GM18909 (cell line): ENCODE measurements around the gene GNAI3.

Experiments used
- ATAC-seq: cut with Tn5 transposase; IDR thresholded peaks from one replicate; pipeline ENCODE4 v1.9.1; 2021; ENCODE audit warnings: mild to moderate bottlenecking; ENCODE audit not compliant: unreplicated experiment, poor library complexity

Gene GNAI3

GRCh38 chr1:109632671-109633346, 84.4 kb downstream of the GNAI3 start:
- no peak for ATAC-seq

GRCh38 chr1:109634292-109634691, 85.9 kb downstream of the GNAI3 start:
- no peak for ATAC-seq

- no peak for ATAC-seq
Observed at GRCh38 chr1:109634771-109635750, 86.6 kb downstream of the GNAI3 start.

GRCh38 chr1:109635862-109636200, 87.4 kb downstream of the GNAI3 start:
- no peak for ATAC-seq

- ATAC-seq: no peak
Observed at GRCh38 chr1:109636201-109636952, 88.0 kb downstream of the GNAI3 start.

GRCh38 chr1:109637446-109637845, 89.0 kb downstream of the GNAI3 start:
- no peak for ATAC-seq

GRCh38 chr1:109639063-109639840, 90.8 kb downstream of the GNAI3 start:
- no peak for ATAC-seq

GRCh38 chr1:109639841-109640184, 91.4 kb downstream of the GNAI3 start:
- peak; percentile 2 for ATAC-seq

GRCh38 chr1:109640285-109640865, 92.0 kb downstream of the GNAI3 start:
- ATAC-seq: peak; percentile 58

- ATAC-seq: no peak
Observed at GRCh38 chr1:109641078-109641740, 92.8 kb downstream of the GNAI3 start.

- no peak for ATAC-seq
Observed at GRCh38 chr1:109641861-109642260, 93.4 kb downstream of the GNAI3 start.

- ATAC-seq: no peak
Observed at GRCh38 chr1:109642626-109643025, 94.2 kb downstream of the GNAI3 start.

- ATAC-seq: peak; percentile 83
Observed at GRCh38 chr1:109643385-109644230, 95.2 kb downstream of the GNAI3 start.

- no peak for ATAC-seq
Observed at GRCh38 chr1:109644670-109645069, 96.3 kb downstream of the GNAI3 start.

GRCh38 chr1:109649491-109649914, 101.1 kb downstream of the GNAI3 start:
- no peak for ATAC-seq

GRCh38 chr1:109650609-109651008, 102.2 kb downstream of the GNAI3 start:
- no peak for ATAC-seq

GRCh38 chr1:109652402-109652801, 104.0 kb downstream of the GNAI3 start:
- no peak for ATAC-seq

GRCh38 chr1:109653306-109653705, 104.9 kb downstream of the GNAI3 start:
- ATAC-seq: no peak
